Vagina (tissue), 2 donors: Measurements from ENCODE around the gene BLOC1S2. TPM values are rescaled to one million over a fixed set of nuclear protein-coding genes. Genes with fewer than 3 reads are reported as not detected.

ENCODE experiments used
- DNase-seq, 2 donors: peaks; one replicate each; pipeline ENCODE4 v3.0.0-alpha.2; 2017; ENCODE audit errors: extremely low spot score in 2 of 2
- H3K27ac ChIP-seq: fragments of 200-600 bp; sonication (generic); one replicate; pipeline ENCODE4 v1.5.1; 2019
- H3K27me3 ChIP-seq: fragments of 200-600 bp; sonication (generic); one replicate; pipeline ENCODE4 v1.5.1; 2019
- H3K36me3 ChIP-seq, 2 donors: fragments of 200-600 bp; sonication (generic); one replicate each; pipeline ENCODE4 v1.5.1; 2017 to 2019
- H3K4me1 ChIP-seq: fragments of 200-600 bp; sonication (generic); one replicate; pipeline ENCODE4 v1.5.1; 2019
- H3K4me3 ChIP-seq, 2 donors: fragments of 200-600 bp; sonication (generic); 1 replicate in 1 of 2; 2 replicates in 1 of 2; pipeline ENCODE4 v1.5.1; 2016 to 2019
- H3K9me3 ChIP-seq: fragments of 200-600 bp; sonication (generic); one replicate; pipeline ENCODE4 v1.5.1; 2019
- POLR2A ChIP-seq, 2 donors: fragments of 450-650 bp; IDR thresholded peaks; one replicate each; pipeline ENCODE4 v1.6.1; 2017; ENCODE audit warnings: antibody characterized with exemption in 2 of 2, mild to moderate bottlenecking in 2 of 2, moderate library complexity in 2 of 2
- POLR2AphosphoS5 ChIP-seq, 2 donors: sonication (generic); formaldehyde crosslinking; IDR thresholded peaks; one replicate each; pipeline ENCODE4 v1.9.0; 2017; ENCODE audit warnings: antibody characterized with exemption in 2 of 2, mild to moderate bottlenecking in 2 of 2, low read depth in 1 of 2; ENCODE audit not compliant: insufficient read depth in 1 of 2
- intact Hi-C: fragments of 100-400 bp; cut with DNase I; formaldehyde crosslinking; loops from one replicate; pipeline ENCODE4 v1.15.1; 2023
- total RNA-seq: library from RNA; depleted of rRNA; stranded (reverse); fragments of >200 nt; gene quantifications from one replicate; pipeline ENCODE4 v1.2.3, GENCODE V29; 2016
- TF ChIP-seq, protein P1 (sequence below), 3 experiments: fragments of 450-650 bp in 2 of 3; fragments of 200-600 bp in 1 of 3; sonication (generic) in 1 of 3; IDR thresholded peaks; one replicate each; pipeline ENCODE4 v1.5.1; 2017 to 2019; ENCODE audit warnings: antibody characterized with exemption in 3 of 3, mild to moderate bottlenecking in 2 of 3, moderate library complexity in 2 of 3

The BLOC1S2 gene
- total RNA-seq, 1 donor from 2014 or later: 10.1 TPM

GRCh38 chr10:100319707-100320402, 33.4 kb upstream of the BLOC1S2 start:
- intact Hi-C loops: no loop called here
- no peak for DNase-seq
- no peak overlapping the region for H3K27ac ChIP-seq
- H3K4me3 ChIP-seq: no peak overlapping the region
- H3K9me3 ChIP-seq: no peaks in the 10 kb centered on the region
- H3K36me3 ChIP-seq: no peaks in the 10 kb centered on the region
- H3K4me1 ChIP-seq: no peaks in the 10 kb centered on the region
- H3K27me3 ChIP-seq: no peaks in the 10 kb centered on the region
- TF ChIP-seq, protein P1, sequence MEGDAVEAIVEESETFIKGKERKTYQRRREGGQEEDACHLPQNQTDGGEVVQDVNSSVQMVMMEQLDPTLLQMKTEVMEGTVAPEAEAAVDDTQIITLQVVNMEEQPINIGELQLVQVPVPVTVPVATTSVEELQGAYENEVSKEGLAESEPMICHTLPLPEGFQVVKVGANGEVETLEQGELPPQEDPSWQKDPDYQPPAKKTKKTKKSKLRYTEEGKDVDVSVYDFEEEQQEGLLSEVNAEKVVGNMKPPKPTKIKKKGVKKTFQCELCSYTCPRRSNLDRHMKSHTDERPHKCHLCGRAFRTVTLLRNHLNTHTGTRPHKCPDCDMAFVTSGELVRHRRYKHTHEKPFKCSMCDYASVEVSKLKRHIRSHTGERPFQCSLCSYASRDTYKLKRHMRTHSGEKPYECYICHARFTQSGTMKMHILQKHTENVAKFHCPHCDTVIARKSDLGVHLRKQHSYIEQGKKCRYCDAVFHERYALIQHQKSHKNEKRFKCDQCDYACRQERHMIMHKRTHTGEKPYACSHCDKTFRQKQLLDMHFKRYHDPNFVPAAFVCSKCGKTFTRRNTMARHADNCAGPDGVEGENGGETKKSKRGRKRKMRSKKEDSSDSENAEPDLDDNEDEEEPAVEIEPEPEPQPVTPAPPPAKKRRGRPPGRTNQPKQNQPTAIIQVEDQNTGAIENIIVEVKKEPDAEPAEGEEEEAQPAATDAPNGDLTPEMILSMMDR (IDR thresholded peaks at IDR 0.05): no peak
- TF ChIP-seq POLR2A (IDR thresholded peaks at IDR 0.05): no peak
- TF ChIP-seq POLR2AphosphoS5 (IDR thresholded peaks at IDR 0.05; ENCODE audit: insufficient read depth in 1 of 2, low read depth in 1 of 2): no peak

- Histone ChIP-seq H3K9me3 (no peaks in the 10 kb centered on the region), H3K4me3 (no peak overlapping the region), H3K27ac (no peak overlapping the region), H3K27me3 (no peaks in the 10 kb centered on the region), H3K36me3 (no peaks in the 10 kb centered on the region), H3K4me1 (no peaks in the 10 kb centered on the region)
- no peak for DNase-seq
- TF ChIP-seq, protein P1 (IDR thresholded peaks at IDR 0.05): no peak
- no peak for TF ChIP-seq POLR2AphosphoS5 (IDR thresholded peaks at IDR 0.05; ENCODE audit: insufficient read depth in 1 of 2, low read depth in 1 of 2)
- no peak for TF ChIP-seq POLR2A (IDR thresholded peaks at IDR 0.05)
- intact Hi-C loops: no loop called here
These were observed 31.7 kb upstream of the BLOC1S2 start for GRCh38 chr10:100318207-100318606.

GRCh38 chr10:100315615-100316014, 29.1 kb upstream of the BLOC1S2 start:
- no peak overlapping the region for H3K4me3 ChIP-seq
- intact Hi-C loops: no loop called here
- TF ChIP-seq, protein P1 (IDR thresholded peaks at IDR 0.05): no peak
- TF ChIP-seq POLR2AphosphoS5 (IDR thresholded peaks at IDR 0.05; ENCODE audit: insufficient read depth in 1 of 2, low read depth in 1 of 2) (no peak), POLR2A (IDR thresholded peaks at IDR 0.05) (no peak)
- no peaks in the 10 kb centered on the region for H3K36me3 ChIP-seq
- H3K27me3 ChIP-seq: no peaks in the 10 kb centered on the region
- no peak for DNase-seq
- no peaks in the 10 kb centered on the region for H3K4me1 ChIP-seq
- no peaks in the 10 kb centered on the region for H3K9me3 ChIP-seq
- H3K27ac ChIP-seq: no peak overlapping the region

GRCh38 chr10:100311298-100311697, 24.8 kb upstream of the BLOC1S2 start:
- Histone ChIP-seq H3K4me3 (no peak overlapping the region), H3K9me3 (no peaks in the 10 kb centered on the region), H3K36me3 (no peaks in the 10 kb centered on the region), H3K4me1 (no peaks in the 10 kb centered on the region), H3K27ac (no peak overlapping the region), H3K27me3 (no peaks in the 10 kb centered on the region)
- DNase-seq: no peak
- intact Hi-C loops: no loop called here
- TF ChIP-seq, protein P1 (IDR thresholded peaks at IDR 0.05): no peak
- TF ChIP-seq POLR2A (IDR thresholded peaks at IDR 0.05) (no peak), POLR2AphosphoS5 (IDR thresholded peaks at IDR 0.05; ENCODE audit: insufficient read depth in 1 of 2, low read depth in 1 of 2) (no peak)

GRCh38 chr10:100307684-100308083, 21.2 kb upstream of the BLOC1S2 start:
- Histone ChIP-seq H3K4me3 (no peak overlapping the region), H3K9me3 (no peaks in the 10 kb centered on the region), H3K4me1 (no peaks in the 10 kb centered on the region), H3K27me3 (no peaks in the 10 kb centered on the region), H3K36me3 (no peaks in the 10 kb centered on the region), H3K27ac (no peak overlapping the region)
- intact Hi-C loops: no loop called here
- TF ChIP-seq, protein P1 (IDR thresholded peaks at IDR 0.05): no peak
- TF ChIP-seq POLR2AphosphoS5 (IDR thresholded peaks at IDR 0.05; ENCODE audit: insufficient read depth in 1 of 2, low read depth in 1 of 2) (no peak), POLR2A (IDR thresholded peaks at IDR 0.05) (no peak)
- DNase-seq: no peak
